ENCODE results near the gene UFC1.

- TF ChIP-seq POLR2A (IDR thresholded peaks at IDR 0.05) (no peak), CTCF (IDR thresholded peaks at IDR 0.05) (no peak)
These were observed 19.1 kb downstream of the UFC1 start for GRCh38 chr1:161172776-161173376.

Measured in esophagus squamous epithelium (tissue), 4 donors.